ENCODE measurements around the gene CD36.

CD36 gene

DNA sequence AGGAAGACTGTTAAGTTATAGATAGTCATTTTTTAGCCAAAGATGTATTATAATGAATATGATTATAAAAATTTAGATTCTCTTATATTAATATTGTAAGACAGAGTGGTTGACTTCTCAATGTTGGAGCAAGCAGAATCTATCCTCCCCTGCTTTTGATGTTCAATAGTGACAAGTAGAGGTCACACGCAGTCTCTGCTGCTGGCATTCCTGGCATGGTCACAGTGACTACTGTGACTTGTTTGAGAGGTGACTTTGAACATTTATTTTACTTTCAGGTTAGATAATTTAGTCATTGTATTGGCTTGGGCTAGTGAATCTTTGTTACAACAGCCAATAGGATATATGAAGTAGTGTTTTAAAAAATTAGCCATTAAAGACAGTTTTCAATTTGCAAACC, 13.7 kb upstream of the CD36 start:
- DNase-seq (ENCODE audit: low read depth in 2 of 2) = no peak

DNA sequence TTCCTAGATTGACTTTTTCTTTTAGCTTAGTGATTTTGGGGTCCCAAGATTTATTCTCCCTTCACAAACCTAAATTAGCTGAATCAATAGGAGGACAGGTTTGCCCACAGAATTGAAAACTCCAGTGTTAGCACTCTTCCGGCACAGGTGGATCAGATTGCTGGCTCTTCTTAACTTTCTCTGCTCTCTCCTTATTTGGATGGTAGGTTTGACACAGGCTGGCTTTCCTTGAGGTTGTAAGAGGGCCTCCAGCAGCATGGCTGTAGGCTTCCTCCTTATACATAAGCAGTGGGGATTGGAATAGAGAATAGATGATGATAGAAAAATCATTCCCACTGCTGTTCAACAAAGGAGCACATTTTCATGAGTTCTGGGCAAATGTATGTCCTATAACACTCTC, 9.4 kb upstream of the CD36 start:
- no peak for DNase-seq (ENCODE audit: low read depth in 2 of 2)

DNA sequence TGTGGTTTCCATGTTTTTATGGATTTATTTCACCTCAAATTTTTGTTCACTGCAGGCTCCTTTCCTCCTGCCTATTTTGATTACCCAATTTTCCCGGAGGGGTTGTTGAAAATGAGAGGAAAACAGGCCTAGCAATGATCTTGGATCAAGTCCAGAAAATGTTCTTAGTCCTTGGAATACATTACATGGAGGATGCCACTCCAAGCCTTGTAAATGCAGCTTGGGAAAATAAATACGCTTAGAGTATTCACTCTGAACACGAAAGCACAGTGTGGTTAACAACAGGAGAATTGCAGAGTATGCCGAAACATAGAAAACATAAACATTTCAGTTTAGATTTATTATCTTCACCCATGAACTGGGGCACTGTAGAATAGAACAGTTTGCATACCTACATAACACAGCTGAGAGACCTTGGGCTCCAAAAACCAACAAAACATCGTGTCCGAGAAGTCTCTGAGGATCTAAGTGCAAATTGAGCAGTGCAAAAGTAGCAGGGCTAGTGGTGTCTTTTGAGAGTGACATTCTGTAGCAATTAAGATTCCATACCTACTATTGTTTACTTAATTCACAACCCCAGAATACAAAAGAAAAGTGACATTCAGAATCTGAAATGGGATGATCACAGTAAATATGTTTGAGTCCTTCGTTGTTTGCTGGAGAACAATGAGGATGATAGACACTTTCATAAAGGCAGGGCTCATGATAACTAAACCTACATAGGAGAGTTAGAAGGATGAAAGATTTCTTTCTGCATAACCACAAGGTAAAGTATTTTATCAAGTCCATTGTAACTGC, 7.6 kb upstream of the CD36 start:
- DNase-seq (ENCODE audit: low read depth in 2 of 2) = no peak

DNA sequence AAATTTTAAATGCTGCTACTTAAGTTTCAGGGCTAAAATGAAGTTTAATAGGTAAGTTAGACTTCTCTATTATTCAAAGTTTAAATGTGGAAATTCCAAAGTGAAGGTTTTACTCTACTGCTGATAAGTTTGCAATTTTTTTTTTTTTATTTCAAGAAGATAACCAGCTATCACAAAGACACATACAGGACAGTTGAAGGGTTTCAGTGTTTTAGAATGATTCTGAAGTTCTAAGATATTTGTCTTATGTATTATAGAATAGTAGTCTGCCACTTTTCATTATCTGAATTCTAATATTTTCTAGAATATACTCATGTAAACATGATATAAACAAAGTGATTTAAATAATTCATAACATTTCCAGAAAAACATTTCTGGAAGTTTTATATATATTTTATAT, 7.0 kb upstream of the CD36 start:
- DNase-seq (ENCODE audit: low read depth in 2 of 2) = no peak

DNA sequence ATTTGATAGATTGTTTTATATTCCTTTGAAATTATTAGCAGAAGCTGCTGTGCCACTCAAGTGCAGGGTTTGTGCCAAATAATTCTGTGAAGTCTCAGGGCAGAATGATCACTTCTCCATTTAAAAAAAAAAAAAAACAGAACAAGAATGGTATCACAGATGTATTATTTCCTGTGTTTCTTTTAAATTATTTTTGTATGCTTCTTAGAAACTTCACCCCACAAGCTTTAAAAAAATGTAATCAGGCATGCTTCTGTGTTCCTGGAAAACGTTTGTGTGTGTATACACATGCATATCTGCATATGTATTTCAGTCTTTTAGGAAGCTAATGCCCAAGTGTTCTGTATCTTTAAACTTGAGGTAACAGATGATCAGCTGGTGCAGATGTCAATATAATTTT, 6.3 kb upstream of the CD36 start:
- DNase-seq (ENCODE audit: low read depth in 2 of 2) = no peak

DNA sequence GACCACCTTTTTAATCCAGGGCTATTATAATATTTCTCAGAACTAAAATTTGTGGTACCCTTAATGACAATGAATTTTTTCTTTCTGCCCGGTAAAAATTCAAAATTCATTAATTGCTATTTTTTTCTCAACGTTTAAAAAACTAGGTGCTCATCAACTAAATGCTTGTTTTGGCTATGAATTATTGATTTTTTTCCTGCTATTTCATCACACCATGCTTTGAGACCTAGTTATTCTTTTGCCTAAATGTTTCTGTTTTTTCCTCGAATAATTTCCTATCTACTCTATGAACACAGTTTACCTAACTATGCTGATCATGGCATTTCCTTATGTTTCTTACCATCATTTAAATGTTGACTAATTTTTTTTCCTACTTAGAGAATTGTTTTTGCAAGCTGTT, 5.6 kb upstream of the CD36 start:
- DNase-seq (ENCODE audit: low read depth in 2 of 2) = no peak

DNA sequence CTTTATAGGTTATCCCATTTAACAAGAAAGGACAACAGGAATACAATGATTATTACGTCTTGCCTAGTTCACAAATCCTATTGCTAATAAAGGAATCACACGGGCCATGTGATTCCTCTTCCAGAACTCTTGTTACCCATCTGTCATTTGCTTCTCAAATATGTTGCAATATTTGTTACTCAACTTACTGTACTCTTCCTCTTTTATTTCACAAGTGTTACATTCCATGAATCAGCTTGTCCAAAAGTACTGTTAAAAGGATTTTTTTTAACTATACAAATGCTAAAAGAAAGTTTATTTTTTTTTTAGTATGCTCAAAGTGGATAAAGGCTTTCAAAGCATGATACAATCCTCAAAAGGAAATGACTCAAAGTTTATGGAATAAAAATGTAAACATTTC, 3.9 kb upstream of the CD36 start:
- DNase-seq (ENCODE audit: low read depth in 2 of 2) = no peak

DNA sequence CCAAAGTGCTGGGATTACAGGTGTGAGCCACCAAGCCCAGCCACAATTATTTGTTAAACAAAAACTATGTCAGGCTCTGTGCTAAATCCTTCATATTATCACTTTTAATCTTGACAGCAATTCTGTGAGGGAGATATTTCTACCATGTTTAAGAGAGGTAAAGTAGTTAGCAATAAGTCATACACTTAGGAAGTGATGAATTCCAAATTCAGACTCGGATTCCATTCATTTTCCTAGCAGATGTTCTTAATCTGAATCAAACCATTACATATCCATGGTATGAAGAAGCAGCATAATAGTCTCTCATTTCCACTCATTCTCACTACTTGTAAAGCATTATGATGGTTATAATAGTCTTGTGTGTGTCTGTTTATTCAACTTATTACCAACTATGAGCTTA, 2.9 kb upstream of the CD36 start:
- no peak for DNase-seq (ENCODE audit: low read depth in 2 of 2)

DNA sequence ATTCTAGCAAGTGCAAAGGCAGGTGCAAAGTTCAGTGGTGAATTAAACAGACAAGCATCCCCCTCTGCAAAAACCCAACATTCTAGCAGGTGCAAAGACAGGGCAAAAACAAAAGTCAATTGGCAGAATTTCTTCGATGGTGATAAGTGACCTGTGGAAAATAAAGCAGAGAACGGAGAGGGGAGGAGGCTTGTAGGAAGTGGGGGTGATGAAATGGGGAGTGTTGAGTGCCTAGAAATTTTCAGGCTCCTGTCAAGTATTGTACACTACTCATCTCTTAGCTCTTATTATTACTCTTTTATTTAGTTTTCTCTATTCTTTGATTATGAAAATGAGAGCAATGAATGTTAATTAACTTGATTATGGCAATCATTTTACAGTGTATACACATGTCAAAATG, 2.4 kb upstream of the CD36 start:
- DNase-seq (ENCODE audit: low read depth in 2 of 2) = no peak

DNA sequence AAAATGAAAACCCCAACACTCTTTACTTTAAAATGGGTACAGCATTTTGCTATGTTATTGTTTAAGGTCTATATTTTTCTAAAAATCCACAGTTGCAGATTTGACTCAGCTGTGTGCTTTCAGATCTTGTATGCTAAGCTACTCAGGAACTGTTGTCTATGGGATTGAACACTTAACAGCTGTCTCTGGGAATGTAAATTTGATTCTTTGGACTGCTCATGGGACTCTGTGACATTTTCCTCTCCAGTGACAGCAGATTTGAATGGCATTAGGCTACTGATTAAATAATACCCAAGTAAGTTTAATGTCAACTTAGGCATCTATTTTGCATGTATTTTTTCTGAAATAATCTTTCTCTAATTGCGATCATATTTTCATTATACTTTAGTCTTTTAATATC, 1.7 kb upstream of the CD36 start:
- DNase-seq (ENCODE audit: low read depth in 2 of 2) = no peak

DNA sequence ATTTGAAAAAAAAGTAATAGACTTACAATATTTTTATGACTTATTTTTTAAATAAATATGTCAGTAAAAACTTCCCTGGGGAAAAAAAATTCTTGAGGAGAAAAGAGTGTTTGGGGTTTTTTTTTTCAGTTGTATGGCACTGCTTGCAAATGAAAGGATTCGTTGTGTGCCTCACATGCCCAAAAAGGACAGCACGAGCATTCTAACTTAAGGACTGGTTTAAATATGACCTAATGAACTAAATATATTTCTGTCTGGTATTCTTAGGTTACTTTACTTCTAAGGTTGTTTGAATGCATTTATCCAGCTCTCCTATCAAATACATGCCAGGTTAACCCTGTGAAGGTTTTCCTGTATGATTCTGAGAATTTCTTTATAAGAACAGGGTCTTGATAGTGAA, 988 bp upstream of the CD36 start:
- no peak for DNase-seq (ENCODE audit: low read depth in 2 of 2)

DNA sequence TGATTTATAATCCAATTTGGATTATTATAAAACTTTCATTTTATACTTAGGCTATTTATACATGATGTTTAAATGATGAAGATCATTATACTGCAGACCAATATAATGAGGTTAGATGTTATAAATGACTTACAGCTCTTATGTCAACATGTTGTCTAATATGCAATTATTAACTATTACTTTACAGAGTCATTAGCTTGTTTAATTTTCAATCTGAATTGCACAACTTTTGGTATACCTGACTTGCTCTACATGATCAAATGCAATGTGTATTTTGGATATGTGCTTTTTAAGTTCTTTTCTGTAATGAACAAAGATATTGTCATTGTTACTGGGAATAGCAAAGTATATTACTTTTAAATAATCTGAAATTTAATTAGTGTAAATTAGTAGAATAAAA, 569 bp downstream of the CD36 start:
- DNase-seq (ENCODE audit: low read depth in 2 of 2) = no peak

DNA sequence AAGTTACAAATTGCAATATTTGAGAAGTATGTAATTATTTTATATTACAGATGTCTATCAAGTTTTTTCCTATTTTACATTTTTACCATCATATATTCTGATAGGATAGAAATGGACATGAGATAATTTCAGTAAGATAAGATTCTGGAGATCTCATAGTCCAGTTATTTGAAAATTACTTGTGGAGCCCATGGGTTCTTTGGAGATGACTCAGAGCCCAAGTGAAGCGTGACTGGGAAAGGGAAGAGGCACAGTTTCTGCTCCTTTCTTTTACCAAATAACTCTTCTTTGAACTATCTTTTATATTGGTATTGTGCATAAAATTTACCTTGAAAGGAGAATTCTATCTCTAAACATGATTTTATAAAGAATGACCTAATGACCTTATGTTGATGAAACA, 2.4 kb downstream of the CD36 start:
- DNase-seq (ENCODE audit: low read depth in 2 of 2) = no peak

DNA sequence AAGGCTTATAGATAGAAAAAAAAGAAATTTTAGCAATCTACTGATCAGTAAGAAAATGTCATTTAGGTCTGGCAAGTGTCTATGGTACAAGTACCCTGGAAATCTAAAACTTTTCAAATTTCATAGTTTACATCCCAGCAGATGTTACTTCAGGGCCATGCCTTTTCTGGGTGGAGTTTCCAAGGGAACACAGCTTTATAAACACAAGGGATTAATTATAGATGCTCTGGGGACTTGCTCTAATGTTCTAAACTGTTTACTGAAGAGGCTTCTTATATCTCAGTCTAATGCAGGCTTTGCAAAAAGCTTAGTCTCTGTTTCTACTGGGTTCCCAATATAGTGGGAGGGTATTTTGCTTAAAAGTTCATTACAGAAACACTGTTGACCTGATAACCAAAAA, 3.1 kb downstream of the CD36 start:
- no peak for DNase-seq (ENCODE audit: low read depth in 2 of 2)

DNA sequence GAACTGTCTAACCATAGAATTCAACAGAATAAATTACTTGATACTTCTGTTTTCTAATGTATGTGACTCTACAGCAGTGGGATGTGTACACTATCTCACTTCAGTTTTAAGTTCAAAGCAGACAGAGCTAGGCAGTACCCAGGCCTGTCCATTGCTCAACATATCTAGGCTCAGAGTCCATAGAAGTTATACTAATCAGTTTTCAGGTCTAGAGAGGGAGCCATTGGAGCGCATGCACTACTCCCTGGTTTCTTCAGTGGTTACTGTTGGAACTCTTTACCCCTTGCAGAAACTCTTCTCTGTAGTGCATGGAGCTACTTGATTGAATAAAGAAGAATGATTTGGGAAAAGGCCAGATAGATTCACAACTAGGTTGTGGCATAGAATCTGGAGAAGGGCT, 4.4 kb downstream of the CD36 start:
- DNase-seq (ENCODE audit: low read depth in 2 of 2) = no peak

DNA sequence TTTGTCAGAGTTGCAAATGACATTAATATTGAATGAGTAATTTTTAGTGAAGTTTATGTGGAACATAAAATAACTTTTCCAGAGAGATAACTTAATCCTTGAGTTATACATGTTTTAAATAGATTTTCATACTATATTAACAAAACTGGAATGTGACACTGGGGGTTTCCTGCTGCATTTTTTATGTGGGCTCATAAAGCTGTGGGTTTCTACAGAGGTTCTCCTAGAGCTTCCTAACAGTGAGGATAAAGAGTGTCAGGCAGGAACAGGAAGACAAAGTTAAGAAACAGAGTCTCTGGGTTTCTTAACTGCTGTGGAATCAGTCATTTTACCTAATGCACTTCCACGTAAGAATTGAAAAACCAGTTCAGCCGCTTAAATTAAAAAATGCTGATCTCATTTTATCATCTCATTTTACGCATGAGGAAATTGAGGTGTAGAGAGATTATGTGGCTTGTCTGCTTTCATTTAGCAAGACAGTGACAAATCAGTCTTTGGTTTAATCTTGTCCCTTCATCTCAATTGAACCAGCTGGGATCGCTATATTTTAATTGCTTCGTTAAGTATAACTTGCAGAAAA, 5.0 kb downstream of the CD36 start:
- DNase-seq (ENCODE audit: low read depth in 2 of 2) = no peak

DNA sequence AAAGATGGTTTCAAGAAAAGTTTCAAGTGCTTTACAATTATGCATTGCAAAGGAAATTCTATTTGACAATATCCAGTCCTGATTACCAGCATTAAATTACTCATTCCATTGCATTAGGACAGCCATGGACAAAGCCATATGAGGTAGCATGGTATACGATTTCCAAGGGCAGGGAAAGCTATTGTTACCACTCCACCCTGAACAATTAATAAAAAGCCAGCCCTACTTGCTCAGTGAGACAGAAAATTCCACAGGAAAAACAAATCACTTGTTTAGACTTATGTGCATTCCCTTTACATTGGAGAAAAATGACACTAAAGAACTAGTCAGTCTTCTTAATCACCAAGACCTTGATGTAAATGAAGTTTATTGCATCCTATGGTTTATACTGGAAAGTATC, 5.6 kb downstream of the CD36 start:
- no peak for DNase-seq (ENCODE audit: low read depth in 2 of 2)

DNA sequence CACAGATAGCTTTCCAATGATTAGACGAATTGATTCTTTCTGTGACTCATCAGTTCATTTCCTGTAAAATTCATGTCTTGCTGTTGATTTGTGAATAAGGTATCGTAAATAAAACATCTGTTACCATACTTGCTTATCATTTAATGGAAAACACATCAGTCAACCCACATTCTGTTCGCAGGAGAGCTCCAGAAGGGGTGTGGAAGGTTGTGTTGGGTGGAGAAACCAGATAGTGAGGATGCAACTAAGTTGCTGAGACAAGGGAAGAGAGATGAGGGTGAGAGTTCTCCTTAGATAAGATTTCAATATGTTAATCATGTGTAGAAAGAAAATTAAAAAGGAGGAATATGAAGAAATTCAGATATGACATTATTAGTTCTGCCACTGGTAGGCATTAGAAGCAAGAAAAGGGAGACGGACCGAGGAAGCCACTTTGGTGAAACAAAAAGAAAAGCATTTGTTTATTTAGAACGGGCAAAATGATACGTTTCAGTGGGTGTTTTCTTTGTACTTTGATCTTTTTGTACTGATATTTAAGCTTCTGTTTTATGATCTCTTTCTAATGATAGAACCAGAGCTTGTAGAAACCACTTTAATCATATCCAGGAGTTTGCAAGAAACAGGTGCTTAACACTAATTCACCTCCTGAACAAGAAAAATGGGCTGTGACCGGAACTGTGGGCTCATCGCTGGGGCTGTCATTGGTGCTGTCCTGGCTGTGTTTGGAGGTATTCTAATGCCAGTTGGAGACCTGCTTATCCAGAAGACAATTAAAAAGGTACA, 7.8 kb downstream of the CD36 start:
- DNase-seq (ENCODE audit: low read depth in 2 of 2) = no peak

DNA sequence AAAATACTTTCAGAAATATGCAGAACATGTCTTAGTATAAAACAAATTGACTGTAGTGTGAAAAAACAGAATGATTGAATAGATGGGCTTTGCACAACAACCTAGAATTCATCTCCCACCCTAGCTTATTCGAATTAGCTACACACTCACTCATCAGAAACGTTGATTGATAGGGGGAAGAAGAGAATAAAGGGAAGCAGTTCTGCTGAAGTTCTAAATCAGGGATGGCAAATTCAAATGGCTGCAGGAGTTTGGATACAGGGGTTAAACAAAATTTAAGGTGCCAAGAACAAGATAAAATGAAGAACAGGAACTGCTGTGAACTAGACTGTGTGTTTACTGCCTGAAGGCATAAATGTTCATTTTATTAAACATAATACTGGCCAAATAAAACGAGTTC, 9.0 kb downstream of the CD36 start:
- DNase-seq (ENCODE audit: low read depth in 2 of 2) = no peak

DNA sequence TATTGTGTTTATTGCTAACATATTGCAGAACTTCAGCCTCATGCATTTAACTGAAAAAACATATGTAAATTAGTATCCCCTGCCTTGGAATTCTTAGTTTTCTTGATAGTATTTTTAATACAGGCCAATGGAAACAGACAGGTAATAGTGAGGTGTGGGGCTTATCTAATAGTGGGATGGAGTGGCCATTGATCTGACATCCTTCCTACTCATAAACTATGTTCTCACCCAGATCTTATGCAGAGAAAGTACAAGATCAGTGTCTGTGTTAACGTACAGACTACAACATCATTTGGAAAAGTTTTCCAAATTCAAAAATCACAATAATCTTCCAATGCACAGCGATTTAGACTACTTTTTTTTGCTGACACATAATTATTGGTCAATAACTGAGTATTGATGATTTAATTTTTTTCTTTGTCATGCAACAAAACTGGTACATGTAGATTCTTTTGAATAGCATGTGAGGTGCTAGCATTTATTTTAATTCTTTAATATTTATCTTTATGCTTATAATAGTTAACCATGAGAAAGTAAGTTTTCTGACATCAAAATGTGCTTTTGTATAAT, 9.7 kb downstream of the CD36 start:
- no peak for DNase-seq (ENCODE audit: low read depth in 2 of 2)

DNA sequence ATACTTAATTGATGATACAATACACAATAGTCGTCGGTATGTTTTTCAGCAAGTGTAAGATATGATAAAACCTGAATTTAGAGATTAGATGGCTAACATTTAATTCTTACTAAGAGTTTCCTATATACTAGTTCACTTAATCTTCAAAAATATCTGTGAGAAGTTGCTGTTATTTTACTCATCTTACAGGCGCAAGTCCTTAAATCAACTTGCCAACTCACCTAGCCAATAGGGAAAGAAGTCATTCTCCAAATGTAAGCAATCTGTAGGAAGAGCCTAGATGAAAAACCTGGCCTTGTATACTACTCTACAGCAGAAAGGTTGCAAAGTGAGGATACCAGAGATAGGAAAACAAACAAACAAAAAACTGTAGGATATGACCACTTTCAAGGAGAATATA, 10.6 kb downstream of the CD36 start:
- no peak for DNase-seq (ENCODE audit: low read depth in 2 of 2)

DNA sequence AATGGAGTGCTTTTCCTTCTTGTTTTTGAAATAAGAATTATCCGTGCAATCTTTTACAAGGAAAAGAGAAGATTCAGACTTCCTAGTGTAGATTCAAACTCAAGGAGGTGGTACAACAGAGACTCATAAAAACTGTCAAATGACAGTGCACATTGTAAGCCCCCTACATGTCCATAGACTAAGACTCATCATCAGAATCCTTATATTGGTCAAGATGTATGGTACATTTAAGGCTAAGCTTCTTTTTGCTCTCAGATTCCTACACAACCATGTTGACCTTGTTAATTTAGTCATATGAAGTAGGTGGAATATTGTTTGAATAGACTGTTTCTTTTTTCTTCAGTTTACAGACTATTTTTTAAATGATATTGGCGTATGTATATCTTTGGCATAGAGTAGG, 11.6 kb downstream of the CD36 start:
- no peak for DNase-seq (ENCODE audit: low read depth in 2 of 2)

DNA sequence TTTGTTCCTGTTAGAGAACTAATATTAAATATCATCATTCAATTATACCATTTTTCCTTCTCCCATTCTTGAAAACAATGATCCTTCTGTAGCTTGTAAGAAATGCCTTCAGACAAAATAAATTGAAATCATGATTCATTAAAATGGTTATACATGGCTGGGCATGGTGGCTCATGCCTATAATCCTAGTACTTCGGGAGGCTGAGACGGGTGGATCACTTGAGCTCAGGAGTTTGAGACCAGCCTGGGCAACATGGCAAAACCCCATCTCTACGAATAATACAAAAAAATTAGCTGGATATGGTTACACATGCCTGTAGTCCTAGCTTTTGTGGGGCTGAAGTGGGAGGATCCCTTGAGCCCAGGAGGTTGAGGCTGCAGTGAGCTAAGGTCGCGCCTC, 13.0 kb downstream of the CD36 start:
- DNase-seq (ENCODE audit: low read depth in 2 of 2) = no peak
